Spleen (tissue), 11 donors: Measurements from ENCODE around the gene CUBN. TPM values are rescaled to one million over a fixed set of nuclear protein-coding genes. Genes with fewer than 3 reads are reported as not detected.

Source experiments
- DNase-seq: peaks from one replicate; pipeline ENCODE4 v3.0.0-alpha.2; 2020
- H3K27ac ChIP-seq, 8 donors: fragments of 200-600 bp; sonication (generic) in 7 of 8; 1 replicate in 4 of 8; 2 replicates in 4 of 8; pipeline versions ENCODE4 v1.5.0 to v1.8.0; 2016 to 2021; ENCODE audit warnings: inconsistent platforms in 4 of 8, mild to moderate bottlenecking in 4 of 8, moderate library complexity in 1 of 8
- H3K27me3 ChIP-seq, 7 donors: fragments of 200-600 bp; sonication (generic) in 6 of 7; replicated peaks in 1 of 7; 1 replicate in 4 of 7; 2 replicates in 3 of 7; pipeline versions ENCODE4 v1.5.0 to v1.8.0; 2016 to 2021; ENCODE audit warnings: inconsistent platforms in 3 of 7, mild to moderate bottlenecking in 1 of 7
- H3K36me3 ChIP-seq, 6 donors: fragments of 200-600 bp; sonication (generic) in 5 of 6; 1 replicate in 4 of 6; 2 replicates in 2 of 6; pipeline versions ENCODE4 v1.5.0 to v1.8.0; 2016 to 2021; ENCODE audit warnings: inconsistent platforms in 2 of 6
- H3K4me1 ChIP-seq, 6 donors: fragments of 200-600 bp; sonication (generic) in 5 of 6; 1 replicate in 3 of 6; 2 replicates in 3 of 6; pipeline versions ENCODE4 v1.5.0 to v1.8.0; 2016 to 2021; ENCODE audit warnings: inconsistent platforms in 3 of 6
- H3K4me3 ChIP-seq, 8 donors: fragments of 200-600 bp; sonication (generic) in 7 of 8; 1 replicate in 4 of 8; 2 replicates in 4 of 8; pipeline versions ENCODE4 v1.5.0 to v1.8.0; 2016 to 2021; ENCODE audit warnings: inconsistent platforms in 4 of 8, mild to moderate bottlenecking in 4 of 8, moderate library complexity in 2 of 8
- H3K9me3 ChIP-seq, 8 donors: fragments of 200-600 bp; sonication (generic) in 7 of 8; 1 replicate in 4 of 8; 2 replicates in 4 of 8; pipeline versions ENCODE4 v1.5.0 to v1.8.0; 2016 to 2021; ENCODE audit warnings: inconsistent platforms in 4 of 8
- CTCF ChIP-seq, 11 experiments: fragments of 200-600 bp in 7 of 11; fragments of 450-650 bp in 4 of 11; sonication (generic) in 4 of 11; IDR thresholded peaks in 8 of 11; conservative IDR thresholded peaks in 3 of 11; 1 replicate in 7 of 11; 2 replicates in 4 of 11; pipeline versions ENCODE4 v1.4.0 to v1.8.0; 2016 to 2021; ENCODE audit warnings: antibody characterized with exemption in 11 of 11, inconsistent platforms in 4 of 11, mild to moderate bottlenecking in 1 of 11
- POLR2A ChIP-seq, 3 donors: fragments of 450-650 bp; IDR thresholded peaks; one replicate each; pipeline ENCODE4 v1.5.1; 2017; ENCODE audit warnings: antibody characterized with exemption in 3 of 3, mild to moderate bottlenecking in 1 of 3
- POLR2AphosphoS5 ChIP-seq, 3 donors: sonication (generic); formaldehyde crosslinking; IDR thresholded peaks; one replicate each; pipeline ENCODE4 v1.5.1; 2017; ENCODE audit warnings: antibody characterized with exemption in 3 of 3
- WGBS, 5 donors: extraction: QIAGEN DNeasy Blood & Tissue Kit in 3 of 5; methylation state at CpG; one replicate each; pipeline versions ENCODE4 v1.1.5 to v1.1.7; 2013 to 2018; 5-methylcytosine and 5-hydroxymethylcytosine counted together
- intact Hi-C: fragments of 100-400 bp; cut with DNase I; formaldehyde crosslinking; loops from one replicate; pipeline ENCODE4 v1.15.0; 2023; ENCODE audit warnings: low total_unique reads
- polyA plus RNA-seq, 3 donors: library from polyadenylated mRNA; stranded (reverse); fragments of 200-250 nt; gene quantifications; one replicate each; pipeline ENCODE4 v1.2.1, GENCODE V29; 2013
- total RNA-seq, 7 donors: library from RNA; depleted of rRNA in 3 of 7; stranded (reverse); fragments of >200 nt in 3 of 7; fragmentation: NEBNext Ultra II Directional in 4 of 7; extraction: Animal tissue kit (Norgen Biotek cat#: 25700) in 4 of 7; gene quantifications; one replicate each; pipeline versions ENCODE4 v1.1.0 to v1.2.1, GENCODE V29; 2016 to 2021
- donor health status: healthy with polysubstance abuse.
- donor health status: DM: no; HTN: no; CAD: no; lungs with moderate emphysema.
- donor health status: DM: no; HTN: no; CAD: no.
- donor health status: Bipolar disorder and iron deficiency.
- donor health status: healthy.
- donor health status: DM: no; HTN: no; CAD: no.
- donor health status: DM: yes; HTN: yes; CAD: no.

Gene CUBN
- total and polyA plus RNA-seq, 10 donors, result 0.24 to 12.1 (median 5.4) TPM

- 90 to 93% (median 92%) methylated on average over 2 of the region's 2 CpGs for whole genome bisulfite sequencing, 5 donors
- no peak for DNase-seq
- intact Hi-C loops, result no loop called here
Observed at GRCh38 chr10:17075533-17076359, 53.9 kb downstream of the CUBN start.

GRCh38 chr10:17074541-17074847, 55.1 kb downstream of the CUBN start:
- Histone ChIP-seq H3K36me3 (no peaks in the 10 kb centered on the region), H3K27me3 (no peaks in the 10 kb centered on the region), H3K27ac (no peak overlapping the region), H3K4me1 (peaks cover 0 to 15% (median 0%) of the 10 kb centered on the region in 6 donors), H3K9me3 (no peaks in the 10 kb centered on the region), H3K4me3 (no peak overlapping the region)
- intact Hi-C loops, result no loop called here
- TF ChIP-seq CTCF (IDR thresholded peaks at IDR 0.05 in 8 of 11, conservative IDR thresholded peaks at IDR 0.05 in 3 of 11) (no peak), POLR2AphosphoS5 (IDR thresholded peaks at IDR 0.05) (no peak), POLR2A (IDR thresholded peaks at IDR 0.05) (no peak)
- DNase-seq, result no peak

More at GRCh38 chr10:17075533-17076359, 53.9 kb downstream of the CUBN start:
- Histone ChIP-seq H3K4me1 (peaks cover 0 to 15% (median 0%) of the 10 kb centered on the region in 6 donors), H3K4me3 (no peak overlapping the region), H3K27ac (peak overlapping the region in 1 of 8 donors; percentile 1), H3K36me3 (no peaks in the 10 kb centered on the region), H3K9me3 (no peaks in the 10 kb centered on the region), H3K27me3 (no peaks in the 10 kb centered on the region)
- no peak for TF ChIP-seq CTCF (IDR thresholded peaks at IDR 0.05 in 8 of 11, conservative IDR thresholded peaks at IDR 0.05 in 3 of 11)
- TF ChIP-seq POLR2AphosphoS5 (IDR thresholded peaks at IDR 0.05), result no peak
- no peak for TF ChIP-seq POLR2A (IDR thresholded peaks at IDR 0.05)

GRCh38 chr10:17073725-17074540, 55.7 kb downstream of the CUBN start:
- H3K4me3 ChIP-seq, result no peak overlapping the region
- DNase-seq, result no peak
- no peak for TF ChIP-seq POLR2A (IDR thresholded peaks at IDR 0.05)
- TF ChIP-seq POLR2AphosphoS5 (IDR thresholded peaks at IDR 0.05), result no peak
- TF ChIP-seq CTCF (IDR thresholded peaks at IDR 0.05 in 8 of 11, conservative IDR thresholded peaks at IDR 0.05 in 3 of 11), result no peak
- H3K27ac ChIP-seq, result no peak overlapping the region
- H3K36me3 ChIP-seq, result no peaks in the 10 kb centered on the region
- H3K4me1 ChIP-seq, result peaks cover 0 to 15% (median 0%) of the 10 kb centered on the region in 6 donors
- intact Hi-C loops, result no loop called here
- H3K9me3 ChIP-seq, result no peaks in the 10 kb centered on the region
- no peaks in the 10 kb centered on the region for H3K27me3 ChIP-seq
- 93 to 97% (median 95%) methylated on average over 12 of the region's 12 CpGs for WGBS, 5 donors

- H3K27me3 ChIP-seq, result no peaks in the 10 kb centered on the region
- intact Hi-C loops, result no loop called here
- WGBS, 5 donors, result 89 to 95% (median 94%) methylated on average over 2 of the region's 2 CpGs
- no peak for TF ChIP-seq POLR2AphosphoS5 (IDR thresholded peaks at IDR 0.05)
- no peak for TF ChIP-seq POLR2A (IDR thresholded peaks at IDR 0.05)
- TF ChIP-seq CTCF (IDR thresholded peaks at IDR 0.05 in 8 of 11, conservative IDR thresholded peaks at IDR 0.05 in 3 of 11), result no peak
- H3K9me3 ChIP-seq, result no peaks in the 10 kb centered on the region
- no peak overlapping the region for H3K4me3 ChIP-seq
- DNase-seq, result no peak
- no peak overlapping the region for H3K27ac ChIP-seq
- H3K4me1 ChIP-seq, result peaks cover 0 to 5% (median 0%) of the 10 kb centered on the region in 6 donors
- H3K36me3 ChIP-seq, result no peaks in the 10 kb centered on the region
Observed at GRCh38 chr10:17068953-17069352, 60.7 kb downstream of the CUBN start.
